ENCODE data around the gene STX3.

The STX3 gene

DNA sequence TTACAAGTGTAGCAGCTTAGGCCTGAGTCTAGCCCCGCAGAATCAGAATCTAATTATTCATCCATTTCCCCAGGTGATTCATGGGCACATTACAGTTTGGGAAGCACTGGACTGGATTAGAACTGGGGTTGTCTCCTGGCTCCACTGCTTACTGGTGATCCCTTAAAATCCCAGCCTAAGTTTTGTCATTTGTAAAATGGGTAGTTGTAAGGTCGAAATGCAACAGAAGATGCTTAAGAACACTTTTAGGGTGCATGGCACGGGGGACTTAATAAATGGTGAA, 1.3 kb downstream of the STX3 start:
- no peak for DNase-seq (ENCODE audit: extremely low read depth, low read depth)
- TF ChIP-seq, protein P1, sequence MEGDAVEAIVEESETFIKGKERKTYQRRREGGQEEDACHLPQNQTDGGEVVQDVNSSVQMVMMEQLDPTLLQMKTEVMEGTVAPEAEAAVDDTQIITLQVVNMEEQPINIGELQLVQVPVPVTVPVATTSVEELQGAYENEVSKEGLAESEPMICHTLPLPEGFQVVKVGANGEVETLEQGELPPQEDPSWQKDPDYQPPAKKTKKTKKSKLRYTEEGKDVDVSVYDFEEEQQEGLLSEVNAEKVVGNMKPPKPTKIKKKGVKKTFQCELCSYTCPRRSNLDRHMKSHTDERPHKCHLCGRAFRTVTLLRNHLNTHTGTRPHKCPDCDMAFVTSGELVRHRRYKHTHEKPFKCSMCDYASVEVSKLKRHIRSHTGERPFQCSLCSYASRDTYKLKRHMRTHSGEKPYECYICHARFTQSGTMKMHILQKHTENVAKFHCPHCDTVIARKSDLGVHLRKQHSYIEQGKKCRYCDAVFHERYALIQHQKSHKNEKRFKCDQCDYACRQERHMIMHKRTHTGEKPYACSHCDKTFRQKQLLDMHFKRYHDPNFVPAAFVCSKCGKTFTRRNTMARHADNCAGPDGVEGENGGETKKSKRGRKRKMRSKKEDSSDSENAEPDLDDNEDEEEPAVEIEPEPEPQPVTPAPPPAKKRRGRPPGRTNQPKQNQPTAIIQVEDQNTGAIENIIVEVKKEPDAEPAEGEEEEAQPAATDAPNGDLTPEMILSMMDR (IDR thresholded peaks at IDR 0.05; ENCODE audit: low read depth, low read length, missing control alignments), result no peak

DNA sequence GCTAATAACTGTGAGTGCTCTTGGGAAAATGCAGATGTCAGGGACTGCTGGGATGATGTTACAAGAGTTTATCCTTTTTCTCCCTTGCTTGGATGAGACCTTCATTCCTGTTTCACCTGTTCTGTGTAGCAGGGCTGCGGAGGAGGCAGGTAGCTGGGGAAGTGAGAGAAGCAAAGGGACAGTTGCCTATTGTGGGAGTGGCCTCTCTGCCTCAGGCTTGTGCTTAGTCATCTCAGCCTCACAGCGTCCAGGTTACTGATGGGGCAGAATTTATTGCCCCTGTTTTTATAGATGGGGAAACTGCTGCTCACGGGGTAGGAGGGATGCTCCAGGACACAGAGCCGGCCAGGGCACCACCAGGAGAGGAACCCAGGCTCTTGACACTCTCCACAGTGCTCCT, 1.7 kb downstream of the STX3 start:
- peak overlapping the region; percentile 72; the same call in 1 of the 2 replicates for H3K4me3 ChIP-seq (replicated peaks; ENCODE audit: low read depth, low read length)
- TF ChIP-seq, protein P1 (IDR thresholded peaks at IDR 0.05; ENCODE audit: low read depth, low read length, missing control alignments), result no peak
- DNase-seq (ENCODE audit: extremely low read depth, low read depth), result no peak

More for the DNA sequence above, 1.3 kb downstream of the STX3 start:
- H3K4me3 ChIP-seq (replicated peaks; ENCODE audit: low read depth, low read length), result peak overlapping the region; percentile 72

DNA sequence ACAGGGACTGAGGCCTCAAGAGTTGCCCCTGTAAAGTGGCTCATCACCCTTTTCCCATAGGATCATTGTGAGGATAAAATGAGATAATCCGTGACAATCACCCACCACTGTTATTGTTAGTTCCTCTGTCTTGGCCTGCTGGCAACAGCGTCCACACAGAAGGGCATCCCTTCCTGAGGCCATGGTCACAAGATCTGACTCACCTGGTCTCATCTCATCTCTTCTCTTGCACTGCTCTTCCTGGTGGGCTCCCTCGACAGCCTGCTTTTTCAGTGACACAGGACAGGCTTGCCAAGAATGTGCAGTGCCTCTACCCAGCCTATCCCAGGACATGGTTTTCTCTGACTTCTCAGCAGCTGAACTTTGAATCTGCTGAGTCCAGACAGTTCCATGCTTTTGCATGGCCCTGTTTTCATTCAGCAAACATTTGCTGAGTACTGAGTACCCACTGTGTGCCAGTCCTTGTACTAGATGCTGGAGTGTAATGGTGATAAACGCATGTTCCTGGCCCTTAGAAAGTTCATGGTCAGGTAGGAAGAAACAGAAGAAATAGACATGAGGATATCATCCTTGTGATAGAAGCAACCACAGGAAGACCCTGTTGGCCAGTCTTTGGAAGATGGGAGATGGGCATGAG, 3.3 kb downstream of the STX3 start:
- no peak overlapping the region for H3K4me3 ChIP-seq (replicated peaks; ENCODE audit: low read depth, low read length)
- no peak for DNase-seq (ENCODE audit: extremely low read depth, low read depth)
- TF ChIP-seq, protein P1 (IDR thresholded peaks at IDR 0.05; ENCODE audit: low read depth, low read length, missing control alignments), result no peak

DNA sequence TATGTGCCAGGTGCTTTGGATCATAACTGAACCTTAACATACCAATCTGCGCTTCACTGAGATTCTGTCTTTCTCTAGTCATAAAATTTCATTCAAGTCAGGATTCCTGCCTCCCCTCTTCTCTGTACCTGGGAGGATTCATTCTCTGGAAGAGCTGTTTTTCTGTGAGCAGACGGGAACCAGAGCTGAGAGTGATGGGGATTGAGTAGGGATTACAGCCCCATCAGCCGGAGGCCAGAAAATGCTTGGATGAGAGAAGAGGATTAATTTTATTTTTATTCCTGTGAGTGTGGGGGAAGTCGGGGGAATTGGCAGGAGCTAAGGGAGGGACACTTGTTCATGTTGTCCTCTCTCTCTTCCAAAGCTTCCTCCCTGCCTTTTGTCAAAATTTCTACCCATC, 4.7 kb downstream of the STX3 start:
- DNase-seq (ENCODE audit: extremely low read depth, low read depth), result no peak
- no peak overlapping the region for H3K4me3 ChIP-seq (replicated peaks; ENCODE audit: low read depth, low read length)
- TF ChIP-seq, protein P1 (IDR thresholded peaks at IDR 0.05; ENCODE audit: low read depth, low read length, missing control alignments), result no peak

DNA sequence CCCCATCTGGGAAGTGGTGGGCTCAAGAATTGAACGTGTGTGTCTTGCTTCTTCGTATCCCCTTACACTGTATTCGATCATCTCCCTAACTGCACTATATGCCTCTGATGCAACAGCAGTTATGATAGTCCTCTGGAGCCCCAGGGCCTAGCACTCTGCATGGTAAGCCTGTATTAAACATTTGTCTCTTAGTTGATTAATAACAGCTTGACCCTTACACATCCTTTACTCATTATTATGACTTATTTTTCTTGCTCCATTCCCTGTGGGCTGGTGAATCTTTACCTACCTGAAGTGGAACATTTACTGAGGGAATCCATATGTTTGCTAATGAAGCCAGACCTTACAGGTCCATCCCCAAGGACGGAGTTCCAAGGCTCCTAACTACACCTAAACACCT, 5.6 kb downstream of the STX3 start:
- H3K4me3 ChIP-seq (replicated peaks; ENCODE audit: low read depth, low read length), result no peak overlapping the region
- no peak for DNase-seq (ENCODE audit: extremely low read depth, low read depth)
- TF ChIP-seq, protein P1 (IDR thresholded peaks at IDR 0.05; ENCODE audit: low read depth, low read length, missing control alignments), result no peak

DNA sequence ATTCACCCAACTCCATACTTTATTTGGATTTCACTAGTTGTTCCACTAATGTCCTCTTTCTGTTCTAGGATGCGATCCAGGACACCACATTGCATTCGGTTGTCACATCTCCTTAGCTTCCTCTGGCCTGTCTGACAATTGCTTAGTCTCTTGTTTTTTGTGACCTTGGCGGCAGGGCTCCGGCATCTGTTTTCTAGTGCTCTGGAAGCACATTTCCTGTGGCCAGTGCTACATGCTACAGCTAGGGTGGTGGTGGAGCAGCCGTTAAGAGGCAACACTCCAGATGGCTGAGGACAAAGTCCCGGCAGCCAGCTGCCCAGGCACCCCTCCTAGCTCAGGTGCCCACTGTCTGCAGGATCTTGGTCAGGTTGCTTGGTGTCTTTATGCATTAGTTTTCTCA, 6.8 kb downstream of the STX3 start:
- TF ChIP-seq, protein P1 (IDR thresholded peaks at IDR 0.05; ENCODE audit: low read depth, low read length, missing control alignments), result no peak
- no peak overlapping the region for H3K4me3 ChIP-seq (replicated peaks; ENCODE audit: low read depth, low read length)
- DNase-seq (ENCODE audit: extremely low read depth, low read depth), result no peak

Measured in HFF-Myc (cell line).